Measurements from ENCODE around the gene TRRAP.

TRRAP gene

DNA sequence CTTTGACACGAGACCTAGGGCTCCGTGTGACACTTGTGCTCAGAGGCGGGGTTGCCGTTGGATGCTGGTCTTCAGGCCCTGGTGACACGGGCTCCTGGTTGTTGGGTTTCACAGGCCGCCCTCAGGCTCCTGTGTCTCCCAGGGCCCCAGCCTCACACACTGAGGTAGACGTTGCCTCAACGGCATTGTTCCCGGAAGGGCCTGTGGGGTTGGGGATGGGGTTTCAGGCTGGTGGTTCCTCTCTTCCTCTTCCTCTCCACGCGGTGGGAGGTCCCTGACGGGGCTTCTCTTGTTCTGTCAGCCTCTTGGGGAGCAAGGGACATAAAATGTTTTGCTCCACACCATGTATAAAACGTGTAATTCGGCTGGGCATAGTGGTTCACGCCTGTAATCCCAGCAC lies 125.1 kb downstream of the TRRAP start:
- DNase-seq (ENCODE audit: low read depth in 1 of 2, low spot score in 1 of 2), result no peak

DNA sequence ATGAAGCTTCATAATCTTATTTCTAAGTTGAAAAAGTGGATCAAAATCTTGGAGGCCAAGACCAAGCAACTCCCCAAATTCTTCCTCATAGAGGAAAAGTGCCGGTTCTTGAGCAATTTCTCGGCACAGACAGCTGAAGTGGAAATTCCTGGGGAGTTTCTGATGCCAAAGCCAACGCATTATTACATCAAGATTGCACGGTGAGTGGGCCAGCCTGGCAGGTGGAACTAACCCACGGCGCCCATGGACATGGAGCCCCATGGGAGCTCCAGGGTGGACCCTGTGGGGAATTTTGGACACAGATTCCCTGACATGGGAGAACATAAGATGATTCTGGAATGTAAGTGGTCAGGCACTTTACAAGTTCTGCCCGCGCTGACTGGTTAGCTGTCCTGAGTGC lies 125.9 kb downstream of the TRRAP start:
- DNase-seq (ENCODE audit: low read depth in 1 of 2, low spot score in 1 of 2), result no peak

DNA sequence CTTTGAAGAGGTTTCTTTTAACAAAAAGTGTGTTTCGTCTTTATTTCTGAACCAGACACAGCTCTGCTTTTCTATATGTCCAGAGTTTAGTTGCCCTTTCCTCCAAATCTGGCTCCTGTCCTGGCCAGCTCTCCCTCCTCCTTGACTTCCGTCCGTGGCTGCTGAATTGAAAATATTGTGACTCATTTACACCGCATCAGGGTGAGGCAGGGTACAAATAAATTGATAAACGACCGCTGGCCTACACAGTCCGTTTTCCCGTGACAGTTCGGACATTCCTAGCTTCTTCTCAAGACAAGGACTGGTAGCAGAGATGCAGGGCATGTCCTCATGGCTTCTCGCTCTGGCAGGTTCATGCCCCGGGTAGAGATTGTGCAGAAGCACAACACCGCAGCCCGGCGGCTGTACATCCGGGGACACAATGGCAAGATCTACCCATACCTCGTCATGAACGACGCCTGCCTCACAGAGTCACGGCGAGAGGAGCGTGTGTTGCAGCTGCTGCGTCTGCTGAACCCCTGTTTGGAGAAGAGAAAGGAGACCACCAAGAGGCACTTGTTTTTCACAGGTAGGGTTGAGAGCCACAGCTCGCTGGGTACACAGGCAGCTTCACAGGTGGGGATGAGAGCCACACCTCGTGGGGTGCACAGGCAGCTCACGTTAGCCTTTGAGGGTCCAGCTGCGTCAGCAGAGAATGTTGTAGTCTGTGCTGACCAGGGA lies 126.6 kb downstream of the TRRAP start:
- no peak for DNase-seq (ENCODE audit: low read depth in 1 of 2, low spot score in 1 of 2)

DNA sequence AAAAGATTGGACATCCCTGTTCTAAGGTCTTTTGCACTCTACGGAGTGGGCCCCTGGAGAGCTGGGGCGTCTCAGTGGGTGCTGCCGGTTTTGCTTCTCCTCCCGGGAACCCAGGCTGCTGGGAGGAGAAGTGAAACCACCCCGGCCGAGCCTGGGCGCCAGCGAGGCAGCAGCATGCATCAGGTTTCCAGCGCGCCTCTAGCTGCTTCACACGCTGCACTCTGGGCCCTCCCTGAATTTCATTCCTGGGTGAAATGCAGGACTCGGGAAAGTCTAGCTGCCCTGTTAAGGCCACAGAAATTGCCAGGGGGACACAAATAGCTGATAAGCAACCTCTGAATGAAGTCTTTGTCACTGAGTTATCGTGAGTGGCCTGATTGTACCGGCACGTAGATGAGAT lies 127.4 kb downstream of the TRRAP start:
- DNase-seq (ENCODE audit: low read depth in 1 of 2, low spot score in 1 of 2), result no peak

DNA sequence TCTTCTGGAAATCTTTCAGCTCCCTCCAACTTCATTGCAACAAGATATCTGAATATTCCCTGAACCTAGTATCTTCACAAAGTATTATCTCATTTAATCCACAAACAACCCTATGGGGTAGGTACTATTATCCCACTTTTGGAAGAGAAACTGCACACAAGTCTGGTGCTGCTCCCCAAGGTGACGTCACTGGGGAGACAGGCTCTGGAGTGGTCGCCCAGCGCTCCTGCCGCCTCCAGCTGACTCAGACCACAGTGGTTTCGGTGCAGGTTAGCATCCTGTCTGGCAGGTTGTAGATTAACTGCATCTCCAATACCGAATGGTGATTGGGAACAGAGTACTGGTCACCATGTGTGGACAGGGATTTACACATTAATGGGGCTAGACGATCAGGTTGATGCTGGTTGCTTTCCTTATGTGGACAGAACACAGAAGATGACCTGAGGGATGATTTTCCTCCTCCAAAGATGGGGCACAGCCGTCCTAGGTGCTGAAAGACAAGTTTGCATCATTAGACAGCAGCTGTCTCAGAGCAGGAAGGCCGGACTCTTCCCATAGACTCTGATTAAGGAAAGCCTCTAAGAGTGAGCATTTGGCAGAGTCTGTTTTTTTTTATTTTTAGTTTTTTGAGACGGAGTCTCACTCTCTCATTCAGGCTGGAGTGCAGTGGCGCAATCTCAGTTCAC lies 128.6 kb downstream of the TRRAP start:
- no peak for DNase-seq (ENCODE audit: low read depth in 1 of 2, low spot score in 1 of 2)

DNA sequence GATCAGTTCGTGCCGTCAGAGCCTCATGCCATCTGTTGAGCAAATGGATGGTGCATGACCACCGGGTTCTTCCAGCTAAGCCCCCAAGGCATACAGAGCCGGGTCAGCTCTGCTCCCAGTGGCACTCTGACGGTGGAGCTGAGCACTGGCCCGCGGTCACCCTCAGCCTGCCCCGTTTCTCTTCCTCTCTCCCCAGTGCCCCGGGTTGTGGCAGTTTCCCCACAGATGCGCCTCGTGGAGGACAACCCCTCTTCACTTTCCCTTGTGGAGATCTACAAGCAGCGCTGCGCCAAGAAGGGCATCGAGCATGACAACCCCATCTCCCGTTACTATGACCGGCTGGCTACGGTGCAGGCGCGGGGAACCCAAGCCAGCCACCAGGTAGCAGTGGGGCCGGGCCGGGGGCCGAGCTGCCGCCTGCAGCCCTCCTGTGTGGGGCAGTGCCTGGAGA lies 129.9 kb downstream of the TRRAP start:
- no peak for DNase-seq (ENCODE audit: low read depth in 1 of 2, low spot score in 1 of 2)

DNA sequence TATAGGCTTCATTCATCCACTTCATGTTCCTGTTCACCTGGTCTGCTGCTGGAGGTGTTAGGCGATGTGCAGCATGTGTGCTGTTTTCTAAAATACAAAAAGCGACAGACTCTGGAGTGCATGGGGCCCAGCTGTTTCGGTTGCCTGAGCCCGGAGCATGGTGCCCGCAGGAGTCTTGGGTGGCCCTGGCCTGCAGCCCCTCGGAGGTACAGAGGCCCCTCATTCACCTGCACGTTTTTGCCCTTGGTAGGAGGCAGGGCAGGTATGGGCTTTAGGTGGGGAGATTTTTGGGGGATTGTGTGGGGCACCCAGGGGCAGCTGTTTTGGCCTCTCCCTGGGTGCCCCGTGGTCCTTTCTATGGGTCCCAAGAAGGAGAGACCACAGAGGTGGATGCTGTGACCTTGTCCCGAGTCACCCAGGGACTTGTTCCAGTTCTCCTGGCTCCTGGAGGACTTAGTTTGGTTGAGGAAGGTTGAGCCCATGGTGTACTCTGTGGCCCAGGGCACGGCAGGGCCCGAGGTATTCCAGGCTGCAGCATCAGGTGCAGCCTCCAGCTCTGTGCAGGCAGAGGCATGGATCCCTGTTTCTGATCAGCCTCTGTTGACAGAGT lies 130.7 kb downstream of the TRRAP start:
- no peak for DNase-seq (ENCODE audit: low read depth in 1 of 2, low spot score in 1 of 2)

DNA sequence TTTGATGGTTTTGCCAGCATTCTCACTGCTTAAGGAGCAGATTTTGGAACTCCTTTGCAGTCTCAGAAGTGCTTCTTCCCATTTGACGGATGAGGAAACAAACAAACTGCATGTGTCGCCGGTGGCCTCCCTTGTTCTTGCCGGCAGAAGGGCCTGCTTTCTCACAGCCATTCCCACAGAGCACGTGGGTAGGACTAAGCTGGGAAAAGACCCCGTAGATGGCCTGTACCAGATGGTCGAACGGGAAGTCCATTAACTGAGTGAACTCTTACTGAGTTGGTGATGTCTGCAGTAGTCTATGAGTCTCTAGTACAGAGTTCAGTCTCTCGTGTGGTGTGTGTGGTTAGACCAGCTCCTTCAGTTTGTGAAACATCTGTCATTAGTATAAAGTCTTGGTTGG lies 131.9 kb downstream of the TRRAP start:
- no peak for DNase-seq (ENCODE audit: low read depth in 1 of 2, low spot score in 1 of 2)

DNA sequence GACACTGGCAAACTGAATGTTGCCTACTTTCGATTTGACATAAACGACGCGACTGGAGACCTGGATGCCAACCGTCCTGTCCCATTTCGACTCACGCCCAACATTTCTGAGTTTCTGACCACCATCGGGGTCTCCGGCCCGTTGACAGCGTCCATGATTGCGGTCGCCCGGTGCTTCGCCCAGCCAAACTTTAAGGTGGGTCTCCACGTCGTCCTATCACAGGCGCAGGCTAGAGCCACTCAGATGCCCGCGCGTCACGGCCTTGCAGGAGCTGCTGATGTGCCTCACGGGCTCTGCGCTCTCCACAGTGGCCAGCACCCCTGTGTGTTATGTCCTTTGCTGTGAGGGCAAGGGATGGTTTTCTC lies 133.0 kb downstream of the TRRAP start:
- DNase-seq (ENCODE audit: low read depth in 1 of 2, low spot score in 1 of 2), result no peak

DNA sequence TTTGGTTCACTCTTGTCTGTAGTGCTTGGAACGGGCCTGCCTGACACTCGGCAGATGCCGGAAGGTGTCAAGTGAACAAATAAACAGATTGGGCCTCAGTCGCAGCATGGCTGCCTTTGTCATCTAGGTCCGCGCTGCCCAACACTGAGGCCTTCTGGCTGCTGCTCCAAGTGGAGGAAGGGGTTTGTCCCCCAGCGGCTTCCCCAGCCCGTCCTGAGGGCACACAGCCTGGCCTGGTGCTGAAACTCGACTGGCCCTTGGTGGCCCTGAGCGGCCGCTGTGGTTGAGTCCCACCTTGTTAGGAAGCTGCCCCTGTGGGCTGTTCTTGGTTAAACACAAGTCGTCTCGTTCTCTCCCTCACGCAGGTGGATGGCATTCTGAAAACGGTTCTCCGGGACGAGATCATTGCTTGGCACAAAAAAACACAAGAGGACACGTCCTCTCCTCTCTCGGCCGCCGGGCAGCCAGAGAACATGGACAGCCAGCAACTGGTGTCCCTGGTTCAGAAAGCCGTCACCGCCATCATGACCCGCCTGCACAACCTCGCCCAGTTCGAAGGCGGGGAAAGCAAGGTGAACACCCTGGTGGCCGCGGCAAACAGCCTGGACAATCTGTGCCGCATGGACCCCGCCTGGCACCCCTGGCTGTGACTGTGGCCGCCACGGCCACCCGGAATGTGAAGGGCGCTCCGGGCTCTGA lies 133.5 kb downstream of the TRRAP start:
- no peak for DNase-seq (ENCODE audit: low read depth in 1 of 2, low spot score in 1 of 2)

DNA sequence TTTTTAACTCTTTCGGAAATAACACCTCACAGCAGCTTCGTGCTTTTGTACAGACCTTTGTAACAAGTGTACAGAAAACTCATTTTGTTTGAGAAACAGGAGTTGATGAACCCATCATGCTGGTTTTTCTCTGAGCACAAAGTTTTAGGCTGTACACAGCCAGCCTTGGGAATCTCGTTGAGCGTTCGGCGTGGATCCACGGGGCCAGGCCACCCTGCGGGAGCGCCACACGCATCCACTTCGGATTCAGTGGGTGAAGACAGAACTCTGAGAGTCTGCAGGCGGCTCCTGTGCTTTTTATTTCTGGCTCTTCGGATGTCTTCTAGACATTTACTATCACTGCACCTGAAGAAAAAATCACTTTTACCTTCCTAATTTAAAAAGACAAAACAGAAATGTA lies 134.4 kb downstream of the TRRAP start:
- no peak for DNase-seq (ENCODE audit: low read depth in 1 of 2, low spot score in 1 of 2)

DNA sequence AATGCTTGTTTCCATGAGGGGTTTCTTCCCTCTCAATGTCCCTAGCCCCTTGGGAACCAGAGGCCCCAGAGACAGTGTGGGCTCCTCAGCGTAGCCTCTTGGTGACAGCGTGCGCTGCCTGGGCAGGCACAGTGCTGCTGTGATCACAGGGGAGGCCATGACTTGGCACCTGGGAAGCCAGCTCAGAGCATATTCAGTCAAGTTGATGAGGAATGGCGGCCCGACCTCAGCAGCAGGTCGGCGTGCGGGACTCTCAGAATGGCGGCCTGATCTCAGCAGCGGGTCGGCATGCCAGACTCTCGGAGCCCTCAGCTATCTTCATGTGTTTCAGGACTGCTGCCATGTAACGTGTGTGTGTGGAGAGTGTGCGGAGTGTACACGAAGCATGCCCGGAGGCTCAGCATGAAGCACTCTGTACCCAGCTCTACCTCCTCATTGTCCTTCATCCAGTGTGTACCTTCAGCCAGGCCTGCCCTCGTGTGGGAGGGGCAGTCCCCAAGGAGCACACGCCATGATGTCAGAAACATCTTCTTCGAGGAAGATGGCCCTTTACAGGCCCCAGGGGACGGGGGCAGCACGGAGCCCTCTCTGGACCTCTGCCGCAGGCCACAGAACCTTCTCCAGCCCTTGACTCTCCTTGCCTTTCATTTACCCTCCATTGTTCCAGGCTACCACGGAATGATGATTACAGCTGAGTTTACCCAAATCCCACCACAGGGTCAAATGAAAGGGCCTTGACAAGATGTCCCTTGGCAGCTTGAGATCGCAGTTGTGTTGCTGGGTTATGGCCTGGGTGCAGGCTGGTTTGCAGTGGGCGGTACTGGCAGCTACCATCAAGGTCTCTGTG lies 135.2 kb downstream of the TRRAP start:
- no peak for DNase-seq (ENCODE audit: low read depth in 1 of 2, low spot score in 1 of 2)

DNA sequence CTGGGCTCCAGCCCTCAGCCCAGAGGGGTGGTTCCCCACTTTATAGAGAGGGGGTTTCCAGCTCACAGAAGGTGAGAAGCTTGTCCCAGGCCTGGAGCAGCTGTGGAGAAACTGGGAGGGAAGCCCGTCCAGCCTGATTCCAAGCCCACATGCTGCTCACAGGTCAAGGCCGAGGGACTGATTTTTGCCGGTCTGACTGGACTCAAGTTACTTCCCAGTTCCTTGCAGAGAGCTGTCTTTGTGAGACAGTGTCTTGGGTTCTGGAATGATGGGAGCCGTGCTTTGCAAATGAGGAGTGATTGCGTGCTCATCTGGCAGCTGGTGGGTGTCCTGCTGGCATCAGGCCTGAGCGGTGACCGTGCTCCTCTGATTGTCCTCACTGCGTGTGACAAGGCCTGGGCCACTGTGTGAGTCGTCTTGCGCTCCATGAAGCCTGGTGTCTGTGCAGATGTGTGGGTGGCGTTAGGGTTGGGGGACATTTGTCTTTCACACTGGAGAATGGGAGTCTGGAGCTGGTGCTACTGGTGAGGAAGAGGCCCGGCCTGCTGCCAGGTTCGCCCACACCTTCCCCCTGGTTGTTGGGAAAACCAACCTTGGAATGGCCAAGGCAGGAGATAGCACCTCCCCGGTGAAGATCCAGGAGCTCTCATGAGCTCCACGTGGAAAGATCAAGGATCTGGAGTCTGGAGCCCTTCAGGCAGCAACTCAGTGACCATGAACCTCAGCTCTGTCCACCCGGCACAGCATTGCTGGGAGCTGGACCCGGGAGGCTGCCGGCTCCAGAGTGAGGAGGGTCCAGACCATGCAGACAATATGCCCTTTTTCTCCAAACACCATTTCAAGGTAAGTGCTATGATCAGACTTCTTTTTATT lies 136.0 kb downstream of the TRRAP start:
- no peak for DNase-seq (ENCODE audit: low read depth in 1 of 2, low spot score in 1 of 2)

DNA sequence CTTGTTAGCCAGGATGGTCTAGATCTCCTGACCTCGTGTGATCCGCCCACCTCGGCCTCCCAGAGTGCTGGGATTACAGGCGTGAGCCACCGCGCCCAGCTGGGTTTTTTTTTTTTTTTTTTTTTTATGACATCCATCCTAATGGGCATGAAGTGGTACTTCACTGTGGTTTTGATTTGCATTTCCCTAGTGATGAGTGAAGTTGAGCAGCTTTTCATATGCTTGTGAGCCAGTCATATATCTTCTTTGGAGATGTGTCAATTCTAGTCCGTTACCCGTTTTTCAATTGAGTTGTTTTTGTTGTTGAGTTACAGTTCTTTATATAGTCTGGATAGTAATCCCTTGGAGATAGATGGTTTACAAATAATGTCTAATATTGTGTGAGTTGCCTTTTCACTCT lies 137.9 kb downstream of the TRRAP start:
- no peak for DNase-seq (ENCODE audit: low read depth in 1 of 2, low spot score in 1 of 2)

DNA sequence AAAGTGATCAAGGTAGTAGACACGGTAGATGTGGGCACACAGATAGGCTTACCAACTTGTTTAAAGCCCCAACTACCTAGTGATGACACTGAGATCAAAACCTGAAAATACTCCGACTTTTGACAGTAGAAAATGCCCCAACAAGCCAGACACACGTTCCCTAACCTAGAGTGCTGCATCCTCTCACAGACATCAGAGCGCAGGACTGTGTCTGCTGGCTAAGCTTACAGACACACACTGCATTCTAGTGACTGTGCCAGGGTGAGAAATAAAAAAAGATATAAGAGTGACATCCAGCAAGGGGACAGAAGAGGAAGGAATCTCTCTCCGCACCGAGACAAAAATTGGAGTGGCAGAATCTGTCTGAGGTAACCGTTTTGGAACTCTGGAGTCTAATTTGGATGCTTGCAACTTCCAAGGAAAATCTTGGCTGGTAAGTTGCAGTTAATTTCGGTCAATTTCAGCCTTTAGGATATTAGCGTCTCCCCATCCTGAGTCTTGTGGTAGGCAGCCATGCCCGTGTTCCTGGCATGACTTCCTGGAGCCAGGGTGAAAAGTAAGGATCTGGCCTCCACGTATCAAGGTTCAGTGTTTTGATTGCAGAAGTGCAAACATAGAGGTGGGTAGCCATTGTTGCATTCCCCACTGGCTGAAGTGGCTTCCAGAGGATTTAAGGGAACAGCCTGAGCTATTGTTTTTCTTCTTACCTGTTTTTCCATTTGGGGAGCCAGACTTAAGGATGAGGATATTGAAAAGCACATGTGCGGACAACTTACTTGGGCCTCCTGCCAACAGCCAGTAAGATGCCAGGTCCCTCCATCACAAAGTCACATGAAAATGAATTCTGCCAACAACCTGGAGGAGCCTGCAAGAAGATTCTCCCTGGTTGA lies 141.4 kb downstream of the TRRAP start:
- no peak for DNase-seq (ENCODE audit: low read depth in 1 of 2, low spot score in 1 of 2)

DNA sequence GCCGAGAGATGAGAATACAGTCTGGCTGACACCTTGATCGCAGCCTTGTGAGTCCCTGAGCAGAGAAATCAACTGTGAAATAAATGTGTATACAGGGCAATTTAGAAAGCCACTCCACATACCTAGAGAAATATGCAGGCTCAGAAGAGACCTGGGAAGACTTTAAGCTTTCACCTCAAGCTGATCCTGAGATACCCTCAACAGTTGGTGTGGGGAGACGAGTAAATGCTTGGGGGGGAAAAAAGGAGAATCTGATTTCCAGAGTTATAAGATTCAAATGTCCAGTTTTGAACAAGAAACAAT lies 142.0 kb downstream of the TRRAP start:
- DNase-seq (ENCODE audit: low read depth in 1 of 2, low spot score in 1 of 2), result no peak

DNA sequence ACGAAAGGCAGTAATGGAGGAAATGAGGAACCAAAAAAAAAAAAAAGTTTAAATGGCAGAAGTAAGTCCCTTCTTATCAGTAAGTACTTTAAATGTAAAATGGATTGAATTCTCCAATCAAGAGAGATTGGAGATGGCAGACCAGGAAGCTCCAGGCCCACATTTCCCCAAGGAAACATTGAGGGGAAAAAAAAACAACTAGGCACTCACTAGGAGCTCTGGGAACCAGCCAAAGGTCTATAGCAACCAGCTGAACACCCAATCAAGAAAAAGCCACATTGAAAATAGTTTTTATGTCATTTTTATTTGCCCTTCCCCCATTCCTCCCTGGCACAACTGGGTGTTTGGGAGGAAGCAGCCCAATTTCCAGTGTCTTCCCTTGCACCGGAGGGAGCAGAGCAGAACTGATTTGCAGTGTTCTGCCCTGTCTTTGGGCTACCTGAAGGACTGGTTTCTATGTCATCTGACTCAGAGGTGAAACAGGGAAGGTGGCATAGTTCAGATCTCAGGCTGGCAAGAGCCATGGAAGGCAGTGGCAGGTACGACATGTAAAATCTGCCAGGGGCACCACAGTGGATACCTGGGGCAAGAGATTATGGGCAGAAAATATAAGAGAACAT lies 143.7 kb downstream of the TRRAP start:
- DNase-seq (ENCODE audit: low read depth in 1 of 2, low spot score in 1 of 2), result no peak

DNA sequence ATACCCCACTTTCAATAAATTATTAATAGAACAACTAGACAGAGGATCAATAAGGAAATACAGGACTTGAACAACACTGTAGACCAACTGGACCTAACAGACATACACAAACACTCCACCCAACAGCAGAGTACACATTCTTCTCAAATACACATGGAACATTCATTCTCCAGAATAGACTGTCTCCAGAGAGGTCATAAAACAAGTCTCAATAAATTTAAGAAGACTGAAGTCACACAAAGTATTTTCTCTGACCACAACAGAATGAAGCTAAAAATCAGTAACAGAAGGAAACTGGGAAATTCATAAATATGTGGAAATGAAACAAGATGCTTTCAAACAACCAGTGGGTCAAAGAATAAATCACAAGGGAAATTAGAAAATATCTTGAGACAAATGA lies 145.7 kb downstream of the TRRAP start:
- no peak for DNase-seq (ENCODE audit: low read depth in 1 of 2, low spot score in 1 of 2)

DNA sequence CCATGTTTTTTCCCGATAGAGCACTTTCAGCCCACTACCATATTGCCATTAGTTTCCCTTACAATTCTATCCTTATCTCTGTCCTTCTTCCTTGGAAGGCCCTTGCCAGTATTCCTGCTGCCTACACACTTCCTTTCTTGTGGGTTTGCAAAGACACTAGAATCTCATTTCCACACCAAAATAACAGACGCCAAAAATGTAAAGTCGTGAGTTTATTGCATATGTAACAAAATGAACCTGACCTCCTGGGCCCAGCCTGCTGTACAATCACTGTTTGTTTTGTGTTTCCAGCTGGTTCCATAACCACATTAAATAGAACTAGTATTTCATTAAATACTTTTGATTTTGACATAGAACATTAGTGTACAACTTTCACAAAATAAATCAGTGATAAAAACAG lies 148.9 kb downstream of the TRRAP start:
- DNase-seq (ENCODE audit: low read depth in 1 of 2, low spot score in 1 of 2), result no peak

All from activated CD4-positive, alpha-beta T cell treated with anti-CD3 and anti-CD28 coated beads, Interleukin-2, amount 50 U/mL, for 24 hours (primary cell).